Eye (tissue), 1 donor: ENCODE results near the gene CRIM1.

Source experiments
- DNase-seq: peaks from one replicate; pipeline ENCODE4 v3.0.0-alpha.2; 2015

CRIM1 gene

DNA sequence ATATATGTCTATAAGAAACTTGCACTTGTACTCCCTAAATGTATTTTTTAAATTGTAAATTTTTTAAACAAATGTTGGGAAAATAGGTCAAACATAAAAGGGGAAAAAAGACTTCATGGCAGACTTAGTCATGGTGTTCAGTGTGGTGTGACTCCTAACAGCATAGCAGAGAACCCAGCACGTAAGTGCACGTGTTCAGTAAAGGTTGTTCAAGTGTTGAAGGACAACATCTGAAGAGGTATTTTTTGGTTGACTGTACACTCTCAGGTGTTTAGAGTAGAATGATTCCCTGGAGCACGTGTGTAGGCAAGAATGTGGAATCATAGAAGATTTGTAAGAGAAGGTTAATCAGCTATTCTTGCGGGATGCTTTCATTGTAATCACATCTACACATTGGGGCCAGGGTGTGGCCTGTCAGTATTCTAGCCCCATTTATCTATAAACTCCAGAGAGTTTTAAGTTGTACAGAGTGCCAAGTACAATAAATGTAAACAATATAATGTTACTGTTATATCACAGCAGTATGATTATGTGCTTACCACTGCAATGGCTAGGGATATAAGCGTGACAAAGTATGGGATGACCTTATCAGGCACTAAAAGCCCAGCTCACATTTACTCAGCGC is 106.8 kb downstream of the CRIM1 start:
- DNase-seq, result no peak

DNA sequence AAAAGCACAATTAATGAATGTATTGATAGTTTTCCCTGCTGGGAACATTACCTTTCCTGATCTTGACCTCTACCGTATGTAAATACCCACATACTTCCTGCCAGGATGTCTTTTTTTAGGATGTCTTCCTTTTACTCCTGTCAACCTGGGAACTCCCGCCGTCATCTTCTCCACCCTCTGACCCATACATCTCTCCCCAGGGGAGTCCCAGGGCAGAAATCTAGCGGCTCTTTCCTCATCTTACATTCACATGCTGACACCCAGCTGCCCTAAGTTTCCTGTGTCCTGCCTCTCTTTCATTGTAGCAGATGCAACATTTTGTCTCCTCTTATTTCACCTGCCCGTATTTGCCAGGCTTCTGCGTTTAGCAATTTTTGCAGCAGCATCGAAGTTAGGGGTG is 107.8 kb downstream of the CRIM1 start:
- DNase-seq, result no peak

DNA sequence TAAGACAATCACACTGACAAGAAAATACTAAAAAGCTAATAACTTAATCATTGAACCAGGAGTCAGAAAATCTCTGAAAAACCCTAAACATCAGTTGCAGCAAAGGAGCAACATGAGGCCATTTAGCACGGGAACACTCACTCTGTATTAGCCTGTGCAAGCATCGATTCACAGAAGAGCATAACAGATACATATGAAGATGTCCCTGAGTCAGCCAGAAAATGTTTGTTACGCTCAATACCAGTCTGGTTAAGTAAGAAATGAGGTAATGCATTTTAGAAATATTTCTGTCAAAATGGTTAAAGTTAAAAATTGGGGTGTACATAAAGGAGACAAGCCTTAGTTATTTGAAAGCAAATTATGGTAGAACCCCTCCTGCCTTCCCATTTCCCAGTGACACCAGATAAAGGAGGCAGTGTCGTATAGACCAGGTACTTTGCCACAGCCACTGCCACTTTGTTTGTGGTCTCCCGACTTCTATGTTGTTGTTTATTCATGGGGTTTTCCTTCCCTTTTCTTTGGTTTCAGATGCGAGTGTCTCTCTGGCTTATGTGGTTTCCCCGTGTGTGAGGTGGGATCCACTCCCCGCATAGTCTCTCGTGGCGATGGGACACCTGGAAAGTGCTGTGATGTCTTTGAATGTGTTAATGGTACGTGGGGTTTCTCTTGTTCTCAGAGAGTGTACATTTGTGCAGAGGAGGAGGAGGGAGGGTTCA is 108.6 kb downstream of the CRIM1 start:
- DNase-seq, result no peak

DNA sequence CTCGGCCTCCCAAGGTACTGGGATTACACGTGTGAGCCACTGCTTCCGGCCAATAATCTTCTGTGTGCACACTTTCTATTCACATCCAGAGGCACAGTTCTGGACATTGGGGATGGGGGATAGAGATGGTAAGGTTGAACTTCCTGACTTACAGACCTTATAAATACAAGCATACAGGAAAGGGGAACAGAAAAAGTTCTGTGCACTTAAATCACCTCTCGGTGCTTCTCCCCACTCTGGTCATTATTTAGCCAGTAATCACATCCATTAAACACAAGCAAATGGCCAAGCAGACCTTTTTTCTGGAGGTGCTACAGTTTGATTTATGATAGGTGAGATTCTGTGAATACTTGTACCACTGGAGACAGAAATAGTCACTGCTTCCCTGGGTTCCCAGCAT is 110.6 kb downstream of the CRIM1 start:
- no peak for DNase-seq

GRCh38 chr2:36468463-36469105 is 113.0 kb downstream of the CRIM1 start:
- peak; percentile 43 for DNase-seq

- no peak for DNase-seq
Measured at GRCh38 chr2:36469106-36469477, 113.5 kb downstream of the CRIM1 start.

GRCh38 chr2:36469710-36470109 is 114.1 kb downstream of the CRIM1 start:
- no peak for DNase-seq

DNA sequence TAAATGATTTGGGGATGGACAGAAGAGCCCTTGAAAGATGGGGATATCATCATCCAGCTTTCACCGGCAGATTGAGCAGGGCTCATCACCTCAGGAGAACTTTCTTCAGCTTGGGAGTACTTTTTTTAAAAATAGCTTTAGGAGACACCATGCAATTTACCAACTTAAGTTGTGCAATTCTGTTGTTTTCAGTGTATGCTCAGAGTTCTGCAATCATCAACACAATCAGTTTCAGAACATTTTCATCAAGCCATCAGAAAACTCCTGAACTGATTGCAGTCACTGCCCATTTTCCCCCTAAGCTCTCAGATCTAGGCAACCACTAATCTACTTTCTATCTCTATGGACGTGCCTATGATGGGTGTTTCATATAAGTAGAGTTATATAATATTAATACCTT is 117.7 kb downstream of the CRIM1 start:
- no peak for DNase-seq

DNA sequence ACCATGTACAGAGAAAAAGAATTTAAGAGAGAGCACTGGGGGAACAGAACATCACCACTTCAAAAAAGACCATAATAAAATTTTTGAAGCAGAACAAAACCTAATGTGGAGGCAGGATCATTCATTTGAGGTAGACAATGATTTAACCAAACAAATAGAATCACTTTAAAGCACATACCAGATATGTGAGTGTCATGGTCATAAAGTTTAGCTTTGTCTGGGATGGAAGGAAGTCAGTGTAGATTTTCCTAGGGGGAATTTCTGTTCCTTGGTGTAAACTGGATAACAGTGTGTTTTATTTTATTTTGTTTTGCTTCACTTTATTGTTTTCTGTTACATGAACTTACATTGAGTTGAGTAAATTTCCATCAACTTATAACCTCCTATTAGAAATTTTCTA is 120.8 kb downstream of the CRIM1 start:
- DNase-seq, result no peak

GRCh38 chr2:36477315-36477714 is 121.7 kb downstream of the CRIM1 start:
- no peak for DNase-seq

- no peak for DNase-seq
Measured at GRCh38 chr2:36477746-36478145, 122.2 kb downstream of the CRIM1 start.

DNA sequence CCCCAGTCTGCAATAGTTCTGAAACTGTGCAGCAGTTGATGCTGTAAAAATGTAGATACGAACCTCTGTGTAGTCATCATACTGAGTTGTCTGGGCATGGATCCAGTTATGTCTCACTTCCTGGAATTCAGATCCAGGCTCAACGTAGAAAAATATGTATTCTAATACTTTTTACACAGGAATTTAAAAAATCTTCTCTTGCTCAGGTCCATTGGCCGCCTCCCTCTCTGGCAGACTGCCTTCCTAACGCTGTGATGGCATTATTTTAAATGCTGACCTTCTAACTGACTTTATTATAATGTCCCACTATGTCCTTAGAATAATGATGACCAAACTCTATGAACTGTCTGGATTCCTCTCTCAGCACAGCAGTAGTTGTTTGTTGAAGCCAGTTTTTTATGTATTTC is 122.8 kb downstream of the CRIM1 start:
- DNase-seq, result peak; percentile 60

DNA sequence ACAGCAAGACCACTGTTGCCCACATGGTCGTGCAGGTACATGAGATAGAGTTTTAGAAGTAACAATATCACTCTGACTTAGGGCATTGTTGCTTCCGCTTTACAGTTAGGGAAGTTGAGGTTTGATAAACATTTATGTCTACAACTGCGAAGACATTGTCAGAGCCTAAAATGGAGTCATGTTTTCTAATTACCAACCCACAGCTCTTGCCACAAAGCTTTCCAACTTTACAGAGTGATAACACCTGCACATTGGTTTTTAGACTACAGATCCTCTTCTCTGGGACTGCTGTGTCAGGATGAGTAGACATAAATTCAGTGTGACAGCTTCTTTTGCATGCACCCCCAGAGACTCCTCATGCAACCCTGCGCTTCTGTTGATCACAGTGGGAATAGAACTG is 123.4 kb downstream of the CRIM1 start:
- DNase-seq, result no peak

DNA sequence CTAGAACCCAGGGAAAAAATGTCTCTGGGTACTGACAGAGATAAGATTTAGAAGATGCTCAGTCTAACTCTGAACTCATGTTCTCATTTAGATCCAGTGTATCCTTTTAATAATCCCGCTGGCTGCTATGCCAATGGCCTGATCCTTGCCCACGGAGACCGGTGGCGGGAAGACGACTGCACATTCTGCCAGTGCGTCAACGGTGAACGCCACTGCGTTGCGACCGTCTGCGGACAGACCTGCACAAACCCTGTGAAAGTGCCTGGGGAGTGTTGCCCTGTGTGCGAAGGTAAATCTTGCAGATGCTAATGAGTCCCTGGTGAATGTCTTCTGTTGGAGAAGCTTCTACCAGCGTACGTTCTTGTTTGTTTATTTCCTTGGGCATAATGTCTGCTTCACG is 123.8 kb downstream of the CRIM1 start:
- DNase-seq, result no peak

DNA sequence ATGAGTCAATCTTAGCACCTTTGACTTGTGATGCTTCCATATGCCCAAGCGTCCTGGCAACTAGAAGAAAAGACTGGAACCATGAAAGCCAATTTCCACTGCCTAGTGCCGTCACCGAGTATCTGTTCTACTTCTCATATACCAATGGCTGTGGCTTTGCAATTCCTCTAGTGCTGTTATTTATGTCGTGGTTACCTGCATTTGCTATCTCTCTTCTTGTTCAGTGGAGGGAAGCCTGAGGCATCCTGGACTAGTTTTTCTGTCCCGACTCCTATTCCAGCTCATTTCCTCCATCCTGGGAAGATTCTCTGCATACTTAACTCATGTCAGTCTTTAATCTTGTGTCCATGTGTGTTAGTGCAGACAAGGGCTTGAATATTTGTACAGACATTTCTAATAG is 124.5 kb downstream of the CRIM1 start:
- DNase-seq, result no peak

GRCh38 chr2:36480636-36481035 is 125.1 kb downstream of the CRIM1 start:
- DNase-seq, result no peak

DNA sequence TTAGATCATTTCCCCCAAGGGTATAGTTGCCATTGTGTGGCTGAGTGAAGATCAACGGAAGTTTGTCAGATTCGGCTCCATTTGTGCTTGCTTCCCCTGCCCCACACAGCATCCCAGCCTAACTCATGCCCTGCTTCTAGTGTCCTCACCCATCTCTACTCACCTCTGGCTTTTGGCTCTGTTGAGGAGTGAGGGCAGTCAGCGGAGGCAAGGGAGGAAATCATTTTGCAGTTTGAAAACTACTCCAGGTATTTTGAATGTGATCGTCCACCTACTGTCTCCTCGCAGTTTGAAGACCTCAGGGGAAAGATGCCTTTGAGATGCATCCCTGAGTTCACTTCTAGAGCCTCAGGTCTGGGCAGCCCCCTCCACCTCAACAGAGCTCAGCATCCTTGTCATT is 126.1 kb downstream of the CRIM1 start:
- no peak for DNase-seq

DNA sequence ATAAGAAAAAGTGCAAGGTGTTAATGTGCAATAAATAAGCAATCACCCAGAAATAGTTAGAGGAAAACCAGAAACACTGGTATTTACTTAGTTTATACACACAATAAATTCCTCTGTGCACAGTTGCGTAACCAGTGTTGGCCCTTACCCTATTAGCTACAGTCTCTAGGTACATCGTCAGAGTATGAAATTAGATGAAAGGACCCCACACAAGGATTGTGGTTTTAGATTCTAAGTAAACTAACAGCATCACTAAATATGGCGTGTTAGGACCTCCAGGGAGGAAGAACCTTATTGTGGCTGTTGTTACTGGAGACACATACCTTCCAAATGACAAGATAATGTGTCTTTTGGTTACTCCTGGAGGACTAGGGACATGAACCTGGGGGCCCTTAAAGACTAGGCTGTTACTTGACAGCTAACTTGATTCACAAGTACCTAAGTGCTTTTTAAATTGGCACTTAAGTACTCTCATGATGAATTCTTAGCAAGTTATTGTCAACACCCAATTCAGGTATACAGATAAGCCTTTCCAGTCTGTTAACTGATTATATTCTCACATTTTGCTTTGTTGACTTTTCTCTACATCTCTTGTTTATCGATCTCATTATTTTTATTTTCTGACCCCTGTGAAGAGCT is 127.1 kb downstream of the CRIM1 start:
- DNase-seq, result no peak

- no peak for DNase-seq
Measured at GRCh38 chr2:36483290-36483689, 127.7 kb downstream of the CRIM1 start.

DNA sequence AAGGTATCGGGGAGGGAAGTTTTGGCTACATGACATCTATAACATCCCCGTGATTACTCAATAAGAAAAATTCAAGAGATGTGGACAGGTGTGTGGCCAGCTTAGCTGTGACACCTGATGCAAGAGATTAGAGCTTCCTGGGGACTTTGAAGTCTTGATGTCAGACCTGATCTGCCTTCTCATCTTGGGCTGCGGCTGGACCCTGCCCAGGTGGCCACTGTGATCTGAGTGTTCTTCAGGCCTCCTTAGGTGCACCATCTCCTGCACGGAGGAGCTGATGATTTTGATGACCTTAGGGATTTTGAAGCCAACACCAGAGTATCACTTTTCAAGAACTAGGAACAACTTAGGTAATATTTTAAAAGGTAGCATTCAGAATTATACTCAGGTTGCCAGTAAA is 128.9 kb downstream of the CRIM1 start:
- DNase-seq, result no peak

DNA sequence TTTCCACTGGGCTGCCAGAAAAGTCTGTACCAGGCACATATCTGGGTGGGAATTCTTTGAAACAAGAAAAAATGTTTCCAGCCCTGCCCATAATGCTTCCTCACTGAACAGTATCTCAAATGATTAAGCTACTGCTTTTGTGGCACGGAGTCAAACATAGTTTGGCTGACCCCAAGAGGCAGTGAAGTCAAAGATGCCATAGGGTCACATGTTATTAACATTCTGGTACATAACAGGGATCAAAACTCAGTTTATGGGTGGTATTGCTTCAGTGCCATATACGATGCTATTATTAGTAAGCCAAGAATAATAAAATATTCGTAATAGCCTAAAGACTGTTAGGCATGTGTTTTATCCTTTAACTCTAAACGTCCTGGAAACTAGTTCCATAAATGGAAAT is 129.9 kb downstream of the CRIM1 start:
- peak; percentile 49 for DNase-seq

DNA sequence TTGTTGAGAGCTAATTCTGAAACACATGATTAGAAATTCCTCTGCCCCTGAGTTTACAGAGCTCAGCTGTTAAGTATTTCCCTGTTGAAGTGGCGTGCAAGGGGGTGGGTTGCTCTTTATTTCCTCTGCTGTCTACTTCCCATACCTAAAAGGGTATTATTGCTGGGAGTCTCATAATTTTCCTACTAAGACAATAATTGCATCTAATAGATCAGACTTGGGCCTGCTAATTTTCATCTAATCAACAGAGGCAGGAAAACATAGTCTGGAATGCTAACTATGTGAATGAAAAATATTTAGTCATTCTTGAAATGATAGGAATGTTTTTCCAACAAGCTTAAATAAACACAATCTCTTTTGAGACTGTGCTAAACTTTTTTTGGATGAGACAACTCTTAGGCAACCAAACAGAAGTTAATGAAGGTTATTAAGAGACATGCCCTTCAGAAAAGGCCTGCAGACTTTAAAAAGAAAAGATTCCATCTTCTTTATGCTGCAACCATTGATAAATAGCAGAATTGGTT is 131.0 kb downstream of the CRIM1 start:
- peak; percentile 43 for DNase-seq

DNA sequence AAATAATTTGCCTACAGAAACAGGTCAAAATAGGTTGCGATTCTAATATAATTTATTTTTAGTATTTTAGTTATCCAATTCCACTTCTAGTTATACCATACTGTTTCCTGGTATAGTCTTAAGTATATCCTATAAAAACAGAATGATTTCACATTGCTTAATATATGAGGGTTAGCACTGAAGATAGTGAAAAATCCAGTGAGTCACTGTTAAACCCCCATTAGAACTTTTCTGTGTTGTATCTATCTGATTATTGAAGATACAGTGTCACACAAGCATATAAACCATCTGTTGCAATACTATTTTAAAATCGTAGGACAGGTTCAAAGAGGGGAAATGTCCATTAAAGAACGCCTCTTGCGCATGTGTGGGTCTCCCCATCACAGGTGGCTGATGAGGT is 132.4 kb downstream of the CRIM1 start:
- DNase-seq, result no peak

- no peak for DNase-seq
Measured at GRCh38 chr2:36489281-36489680, 133.7 kb downstream of the CRIM1 start.
